Measurements from ENCODE around the gene ENO4.

The ENO4 gene, protein sequence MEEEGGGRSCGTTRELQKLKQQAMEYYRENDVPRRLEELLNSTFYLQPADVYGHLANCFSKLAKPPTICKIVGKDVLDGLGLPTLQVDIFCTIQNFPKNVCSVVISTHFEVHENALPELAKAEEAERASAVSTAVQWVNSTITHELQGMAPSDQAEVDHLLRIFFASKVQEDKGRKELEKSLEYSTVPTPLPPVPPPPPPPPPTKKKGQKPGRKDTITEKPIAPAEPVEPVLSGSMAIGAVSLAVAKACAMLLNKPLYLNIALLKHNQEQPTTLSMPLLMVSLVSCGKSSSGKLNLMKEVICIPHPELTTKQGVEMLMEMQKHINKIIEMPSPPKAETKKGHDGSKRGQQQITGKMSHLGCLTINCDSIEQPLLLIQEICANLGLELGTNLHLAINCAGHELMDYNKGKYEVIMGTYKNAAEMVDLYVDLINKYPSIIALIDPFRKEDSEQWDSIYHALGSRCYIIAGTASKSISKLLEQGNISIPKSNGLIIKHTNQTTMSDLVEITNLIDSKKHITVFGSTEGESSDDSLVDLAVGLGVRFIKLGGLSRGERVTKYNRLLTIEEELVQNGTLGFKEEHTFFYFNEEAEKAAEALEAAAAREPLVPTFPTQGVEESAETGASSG

DNA sequence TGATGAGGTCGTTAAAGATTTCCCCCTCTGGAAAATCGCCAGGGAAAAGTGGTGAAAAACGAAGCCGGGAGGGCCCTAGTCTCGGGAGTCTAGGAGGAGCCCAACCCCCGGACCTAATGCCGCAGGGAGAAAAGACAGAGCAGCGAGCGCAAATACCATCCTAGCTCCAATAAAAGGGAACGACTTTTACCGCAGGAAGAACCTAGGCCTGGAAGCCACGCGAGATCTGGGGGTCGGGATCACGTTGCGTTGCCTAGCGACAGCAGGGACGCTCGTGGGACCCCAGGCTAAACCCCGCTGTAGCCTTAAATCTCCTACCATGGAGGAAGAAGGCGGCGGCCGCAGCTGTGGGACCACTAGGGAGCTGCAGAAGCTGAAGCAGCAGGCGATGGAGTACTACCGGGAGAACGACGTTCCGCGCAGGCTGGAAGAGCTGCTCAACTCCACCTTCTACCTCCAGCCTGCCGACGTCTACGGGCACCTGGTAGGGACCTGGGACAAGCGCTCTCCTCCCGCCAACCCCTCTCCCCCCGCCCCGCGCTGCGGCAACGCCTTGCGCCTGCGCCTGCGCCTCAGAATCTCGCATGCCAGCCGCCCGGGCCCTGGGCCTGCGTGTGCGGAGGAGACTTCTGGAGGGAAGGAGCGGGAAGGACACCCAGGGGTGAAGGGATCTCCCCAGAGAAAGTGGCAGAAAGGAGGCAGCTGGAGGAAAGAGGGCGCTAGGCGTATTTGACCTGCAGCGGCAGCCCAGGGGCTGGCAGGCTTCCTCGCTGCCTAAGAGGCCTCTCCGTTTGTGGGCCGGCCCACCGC, at the start of gene ENO4:
Gene ENO4, plus strand, starts transcription at position 252 of the 810 bp plus-strand sequence. Its CDS starts 68 bp downstream, at position 320.
- peak; percentile 94 for DNase-seq

DNA sequence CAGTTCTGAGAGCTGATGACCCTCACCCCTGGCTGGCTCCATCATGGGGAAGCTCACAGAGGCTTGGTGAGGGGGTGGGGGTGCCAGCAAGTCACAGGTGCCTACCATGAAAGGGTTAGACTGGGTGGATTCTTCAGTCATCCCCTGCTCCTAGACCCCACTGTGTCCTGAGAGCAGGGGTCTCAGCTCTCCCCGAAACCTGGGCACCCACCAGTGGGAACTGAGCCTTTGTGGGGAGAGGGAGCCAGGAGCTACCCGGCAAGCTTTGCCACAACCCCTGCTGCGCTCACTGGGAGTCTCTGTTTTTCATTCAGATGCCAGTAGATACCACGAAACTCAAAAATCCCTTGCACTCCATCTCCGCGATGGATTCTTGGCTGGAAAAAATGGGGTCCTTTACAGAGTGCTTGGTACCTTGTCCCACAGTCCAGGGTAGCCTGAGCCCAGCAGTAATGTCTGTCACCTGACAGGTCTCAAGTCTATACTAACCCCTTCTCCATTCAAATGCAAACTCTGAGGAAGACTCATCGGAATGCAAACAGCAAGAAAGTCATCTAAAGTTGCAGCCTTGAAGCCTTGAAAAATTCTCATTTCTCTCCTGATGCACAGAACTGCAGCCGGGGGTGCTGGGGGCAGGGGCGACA, 48.9 kb upstream of the ENO4 start:
- DNase-seq: no peak

DNA sequence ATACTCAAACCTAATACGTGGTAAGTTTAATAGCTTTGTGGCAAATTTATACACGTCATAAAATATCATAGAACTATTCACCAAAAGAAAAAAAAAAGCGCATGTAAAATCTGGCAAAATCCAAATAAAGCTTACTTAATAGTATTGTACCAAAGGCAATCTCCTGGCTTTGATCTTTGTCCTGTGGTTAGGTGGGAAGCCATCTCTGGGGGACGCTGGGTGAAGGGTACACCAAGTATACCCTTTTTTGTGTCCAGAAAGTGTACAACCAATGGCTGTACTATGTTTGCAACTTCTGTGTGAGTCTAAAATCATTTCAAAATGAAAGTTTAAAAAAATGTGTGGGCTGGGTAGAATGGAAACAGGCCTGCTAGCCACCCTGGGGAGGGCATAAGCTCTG, 47.6 kb upstream of the ENO4 start:
- no peak for DNase-seq

- DNase-seq: no peak
These were observed 46.8 kb upstream of the ENO4 start for GRCh38 chr10:116802474-116802873.

DNA sequence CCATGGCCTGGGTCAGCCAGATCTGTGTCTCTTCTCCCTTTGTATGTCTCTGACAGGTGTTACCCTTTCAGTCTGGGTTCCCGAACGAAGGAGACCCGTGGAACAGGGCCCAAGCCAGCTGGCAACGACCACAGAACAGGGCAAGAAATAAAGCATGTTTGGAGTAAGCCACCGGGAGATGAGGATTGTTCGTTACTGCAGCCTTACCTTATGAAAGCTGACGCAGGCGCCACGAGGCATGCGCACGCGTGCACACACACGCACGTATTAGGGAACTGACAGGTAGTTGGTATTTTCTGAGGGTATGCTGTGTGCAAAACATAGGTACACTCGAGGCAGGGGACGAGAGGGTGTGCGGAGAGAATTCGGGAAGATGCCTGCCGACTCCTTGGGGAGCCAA, 46.4 kb upstream of the ENO4 start:
- DNase-seq: no peak

GRCh38 chr10:116803451-116804249, 45.6 kb upstream of the ENO4 start:
- DNase-seq: no peak

- DNase-seq: no peak
These were observed 40.6 kb upstream of the ENO4 start for GRCh38 chr10:116808706-116809105.

DNA sequence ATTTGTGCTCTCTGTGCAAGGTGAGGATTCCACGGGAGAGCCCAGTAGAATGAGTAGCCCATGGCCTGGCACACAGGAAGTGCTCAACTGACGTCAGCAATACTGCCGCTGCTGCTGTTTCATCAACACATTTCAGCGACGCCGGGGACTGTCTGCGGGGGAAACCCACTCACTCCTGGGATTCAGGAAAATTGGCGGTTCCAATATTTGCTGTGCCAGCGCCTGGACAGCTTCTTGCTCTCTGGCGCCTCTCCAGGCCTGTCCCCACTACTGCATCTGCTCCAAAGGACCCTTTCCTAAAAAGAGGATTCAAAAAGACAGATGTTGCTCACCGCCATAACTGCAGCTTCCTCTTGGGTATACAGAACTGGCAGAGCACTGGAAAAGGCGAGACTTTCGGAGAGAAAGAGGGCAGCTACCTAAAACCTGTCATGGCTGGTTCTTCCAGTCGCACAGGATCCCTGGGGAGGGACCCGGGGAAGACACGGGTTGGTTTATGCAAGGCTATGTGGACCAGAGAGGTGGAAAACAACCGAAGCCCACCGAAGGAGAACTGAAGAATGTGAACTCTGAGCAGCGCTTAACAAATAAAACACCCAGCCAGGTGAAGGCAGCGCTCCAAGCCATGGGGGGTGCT, 39.7 kb upstream of the ENO4 start:
- DNase-seq: peak; percentile 72

GRCh38 chr10:116810120-116810500, 39.2 kb upstream of the ENO4 start:
- DNase-seq: no peak

DNA sequence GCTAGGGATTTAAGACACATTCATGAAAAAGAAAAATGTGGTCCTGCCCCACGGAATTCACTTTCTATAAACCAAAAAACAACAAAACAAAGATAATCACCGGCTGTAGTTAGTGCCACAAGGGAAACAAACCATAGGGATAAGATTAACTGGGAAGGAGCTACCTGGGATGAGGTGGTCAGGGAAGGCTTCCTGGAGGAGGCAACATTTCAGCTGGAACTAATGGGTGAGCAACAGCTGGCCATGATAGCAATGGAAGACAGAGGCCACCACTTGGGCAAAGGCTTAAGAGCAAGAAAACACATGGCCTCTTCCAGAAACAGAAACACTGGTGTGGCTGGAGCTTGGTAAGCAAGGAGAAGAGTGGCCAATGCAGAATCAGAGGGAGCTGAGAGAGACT, 38.4 kb upstream of the ENO4 start:
- DNase-seq: no peak

DNA sequence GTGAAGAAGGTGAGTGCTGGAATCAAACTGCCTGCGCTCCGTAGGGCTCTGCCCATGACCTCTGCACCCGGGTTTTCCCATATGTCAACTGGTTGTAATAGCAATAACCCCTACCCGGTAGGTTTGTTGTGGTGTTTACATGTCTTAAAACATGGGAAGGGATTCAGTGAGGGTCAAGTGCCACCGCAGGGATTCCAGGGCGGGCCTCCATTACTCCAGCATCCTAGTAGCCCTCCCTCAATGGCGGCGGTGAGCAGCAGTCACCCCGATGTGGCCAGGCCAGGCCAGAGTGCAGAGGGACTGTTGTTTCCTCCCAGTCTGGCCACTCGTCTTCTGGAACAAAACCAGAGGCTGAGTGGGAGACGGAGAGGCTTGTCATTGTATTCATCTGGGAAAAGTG, 37.6 kb upstream of the ENO4 start:
- no peak for DNase-seq

DNA sequence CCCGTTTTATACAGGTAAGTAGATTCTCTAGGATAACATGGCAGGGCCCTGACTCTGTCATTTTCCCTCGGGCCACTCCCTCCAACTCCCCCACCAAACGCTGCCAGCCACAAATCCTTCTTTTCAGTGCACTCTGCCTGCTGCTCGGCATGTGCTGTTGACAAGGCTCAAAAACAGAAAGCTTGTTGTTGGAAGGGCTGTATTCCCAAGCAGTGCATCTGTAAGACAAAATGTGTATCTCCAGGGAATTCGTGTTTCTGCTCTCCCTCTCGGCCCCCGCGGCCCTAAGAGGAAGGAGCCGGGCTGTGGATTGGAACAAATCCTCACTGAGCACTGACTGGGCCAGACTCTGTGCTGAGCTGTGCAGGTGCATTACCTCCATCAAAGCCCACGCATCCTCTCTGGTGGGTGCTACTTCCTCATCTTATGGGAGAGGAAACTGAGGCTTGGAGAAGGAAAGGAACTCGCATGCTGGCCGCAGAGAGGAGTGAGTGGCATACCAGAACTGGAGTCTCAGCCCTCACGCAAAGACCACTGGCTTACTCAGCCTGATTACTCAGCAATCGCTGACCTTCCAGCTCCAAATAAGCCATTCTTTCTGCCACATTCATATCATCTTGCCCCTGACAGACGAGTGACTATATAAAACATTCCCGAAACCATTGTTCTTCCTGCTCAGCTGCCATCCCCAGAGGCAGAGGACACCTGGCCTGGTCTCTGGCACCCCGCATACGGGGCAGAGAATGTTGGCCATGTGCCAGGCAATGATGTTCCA, 33.5 kb upstream of the ENO4 start:
- no peak for DNase-seq

DNA sequence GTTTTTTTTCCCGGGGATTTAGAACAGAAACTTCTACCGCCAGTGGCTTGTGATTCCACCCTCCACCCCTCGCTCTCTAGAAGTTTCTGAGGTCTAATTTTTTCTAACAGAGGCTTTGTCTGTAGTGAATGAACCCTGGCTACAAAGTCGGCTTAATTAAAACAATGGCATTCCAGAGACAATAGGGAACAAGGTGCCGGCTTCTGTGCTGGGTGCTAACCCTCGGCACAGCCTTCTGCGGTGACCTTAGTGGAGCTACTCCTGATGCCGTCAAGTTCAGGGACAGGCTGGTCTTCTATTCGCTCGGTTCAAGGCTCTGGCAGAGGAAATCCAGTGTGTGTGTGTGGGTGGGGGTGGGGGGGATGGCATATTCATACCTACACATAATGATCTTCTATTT, 32.1 kb upstream of the ENO4 start:
- DNase-seq: no peak

DNA sequence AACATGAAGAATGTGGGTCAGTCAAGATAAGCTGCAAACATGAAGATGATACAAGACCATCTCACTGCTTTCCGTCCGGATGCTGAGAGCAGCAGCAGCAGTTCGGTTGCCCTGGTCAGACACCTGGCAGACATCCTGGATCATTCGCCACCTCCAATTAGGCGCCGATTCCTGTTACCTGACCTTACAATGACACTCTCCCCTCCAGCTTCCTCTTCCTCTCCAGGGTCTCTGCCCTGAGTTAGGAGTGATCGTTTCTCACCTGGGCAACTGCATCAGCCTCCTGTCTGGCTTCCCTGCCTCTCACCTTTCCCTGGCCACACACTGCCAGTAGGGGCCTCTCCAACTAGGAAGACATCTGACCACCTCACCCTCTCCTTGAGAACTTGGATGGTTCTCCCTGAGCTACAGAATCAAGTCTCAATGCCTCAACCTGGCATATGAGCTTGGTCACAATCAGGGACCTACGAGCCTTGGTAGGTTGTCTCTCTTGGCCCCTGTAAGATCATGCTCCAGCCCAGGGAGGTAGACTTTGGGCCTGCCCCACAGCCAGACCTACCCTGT, 31.4 kb upstream of the ENO4 start:
- no peak for DNase-seq

- no peak for DNase-seq
These were observed 29.2 kb upstream of the ENO4 start for GRCh38 chr10:116819999-116820677.

DNA sequence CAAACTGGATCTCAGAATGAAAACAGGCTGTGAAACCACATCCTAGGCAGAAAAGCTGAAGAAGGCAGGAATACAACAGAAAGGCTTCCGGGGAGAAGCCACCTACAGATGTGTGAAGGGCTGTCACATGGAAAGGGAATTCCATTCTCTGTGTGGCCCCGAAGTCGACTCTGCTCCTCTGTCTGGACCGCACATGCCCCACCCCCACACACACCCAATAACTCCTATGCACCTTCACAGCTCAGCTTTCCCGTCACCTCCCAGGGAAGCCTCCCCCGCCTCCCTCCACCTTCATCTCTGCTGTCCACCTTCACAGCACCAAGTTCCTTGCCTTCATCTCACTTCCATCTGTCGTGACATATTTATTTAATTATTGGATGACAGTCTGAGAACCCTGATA, 23.4 kb upstream of the ENO4 start:
- no peak for DNase-seq

DNA sequence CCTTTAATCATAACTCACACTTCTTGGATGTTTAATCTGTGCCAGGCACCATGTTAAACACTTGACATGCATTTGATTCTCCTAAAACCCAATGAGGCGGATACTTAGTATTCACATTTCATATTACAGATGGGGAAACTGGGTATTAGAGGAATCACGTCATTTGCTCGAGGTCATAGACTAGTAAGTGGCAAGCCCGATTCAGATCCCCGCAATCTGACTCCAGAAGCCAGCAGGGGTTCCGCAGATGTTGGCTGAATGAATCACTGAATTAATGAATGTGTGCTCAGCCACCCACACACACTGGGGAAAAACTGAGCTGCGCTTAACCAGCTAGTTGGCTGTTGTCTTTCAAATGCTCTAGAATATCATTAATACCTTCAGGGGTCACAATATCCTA, 22.5 kb upstream of the ENO4 start:
- no peak for DNase-seq

- DNase-seq: no peak
These were observed 22.1 kb upstream of the ENO4 start for GRCh38 chr10:116827214-116827671.

DNA sequence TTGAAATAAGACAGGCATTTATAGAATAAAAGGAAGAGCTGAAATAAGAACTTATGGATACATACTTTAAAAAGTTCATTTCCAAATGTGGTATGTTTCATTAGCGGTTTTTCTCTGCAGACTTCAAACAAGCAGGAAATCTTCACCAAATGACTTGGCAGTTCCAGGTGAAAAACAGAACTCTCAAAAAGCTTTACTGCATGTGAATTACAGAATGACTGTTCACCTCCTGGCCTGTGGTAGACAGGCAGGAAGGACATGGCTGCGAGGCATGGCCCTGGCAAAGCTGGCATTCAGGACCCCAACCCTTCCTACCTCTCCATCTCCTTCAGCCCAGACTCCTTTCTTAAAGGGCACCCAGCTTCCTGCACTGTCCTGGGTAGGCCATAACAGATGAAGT, 21.2 kb upstream of the ENO4 start:
- no peak for DNase-seq

GRCh38 chr10:116829711-116830110, 19.6 kb upstream of the ENO4 start:
- DNase-seq: no peak
